ENCODE data around the gene RABGAP1L. TPM values are rescaled to one million over a fixed set of nuclear protein-coding genes. Genes with fewer than 3 reads are reported as not detected.

Gene RABGAP1L
- total RNA-seq, 1 donor from 2014 or later: 69.2 TPM

GRCh38 chr1:174191349-174191862 is 32.1 kb downstream of the RABGAP1L start:
- no peak overlapping the region for H3K4me3 ChIP-seq
- TF ChIP-seq CTCF (IDR thresholded peaks at IDR 0.05; ENCODE audit: borderline replicate concordance): no peak
- DNase-seq: no peak
- H3K36me3 ChIP-seq: no peaks in the 10 kb centered on the region
- peaks cover 17% of the 10 kb centered on the region for H3K9me3 ChIP-seq (replicated peaks)
- H3K4me1 ChIP-seq: peaks cover 32% of the 10 kb centered on the region
- no peaks in the 10 kb centered on the region for H3K27me3 ChIP-seq (ENCODE audit: low read depth)
- intact Hi-C loops (cut with micrococcal nuclease): no loop called here
- peak overlapping the region; percentile 12 for H3K27ac ChIP-seq (replicated peaks)

GRCh38 chr1:174194461-174194860 is 35.1 kb downstream of the RABGAP1L start:
- Histone ChIP-seq H3K4me3 (no peak overlapping the region), H3K27ac (replicated peaks) (no peak overlapping the region), H3K36me3 (no peaks in the 10 kb centered on the region), H3K27me3 (ENCODE audit: low read depth) (no peaks in the 10 kb centered on the region), H3K9me3 (replicated peaks) (no peaks in the 10 kb centered on the region), H3K4me1 (peaks cover 51% of the 10 kb centered on the region)
- no peak for DNase-seq
- intact Hi-C loops (cut with micrococcal nuclease): no loop called here
- no peak for TF ChIP-seq CTCF (IDR thresholded peaks at IDR 0.05; ENCODE audit: borderline replicate concordance)

- Histone ChIP-seq H3K36me3 (no peaks in the 10 kb centered on the region), H3K27me3 (ENCODE audit: low read depth) (no peaks in the 10 kb centered on the region), H3K4me3 (peak overlapping the region; percentile 39), H3K9me3 (replicated peaks) (no peaks in the 10 kb centered on the region), H3K27ac (replicated peaks) (peak overlapping the region; percentile 72), H3K4me1 (peaks cover 47% of the 10 kb centered on the region)
- no peak for TF ChIP-seq CTCF (IDR thresholded peaks at IDR 0.05; ENCODE audit: borderline replicate concordance)
- intact Hi-C loops (cut with micrococcal nuclease): no loop called here
- DNase-seq: no peak
Measured at GRCh38 chr1:174197088-174197487, 37.8 kb downstream of the RABGAP1L start.

GRCh38 chr1:174197547-174197946 is 38.2 kb downstream of the RABGAP1L start:
- Histone ChIP-seq H3K4me3 (peak overlapping the region; percentile 39), H3K27ac (replicated peaks) (peak overlapping the region; percentile 72), H3K27me3 (ENCODE audit: low read depth) (no peaks in the 10 kb centered on the region), H3K9me3 (replicated peaks) (no peaks in the 10 kb centered on the region), H3K4me1 (peaks cover 42% of the 10 kb centered on the region), H3K36me3 (no peaks in the 10 kb centered on the region)
- no peak for TF ChIP-seq CTCF (IDR thresholded peaks at IDR 0.05; ENCODE audit: borderline replicate concordance)
- DNase-seq: no peak
- intact Hi-C loops (cut with micrococcal nuclease): no loop called here

- H3K36me3 ChIP-seq: no peaks in the 10 kb centered on the region
- TF ChIP-seq CTCF (IDR thresholded peaks at IDR 0.05; ENCODE audit: borderline replicate concordance): no peak
- intact Hi-C loops (cut with micrococcal nuclease): no loop called here
- H3K27ac ChIP-seq (replicated peaks): peak overlapping the region; percentile 72
- DNase-seq: no peak
- no peaks in the 10 kb centered on the region for H3K27me3 ChIP-seq (ENCODE audit: low read depth)
- H3K4me3 ChIP-seq: no peak overlapping the region
- peaks cover 41% of the 10 kb centered on the region for H3K4me1 ChIP-seq
- peaks cover 4% of the 10 kb centered on the region for H3K9me3 ChIP-seq (replicated peaks)
Measured at GRCh38 chr1:174198202-174198601, 38.9 kb downstream of the RABGAP1L start.
